Ascending aorta (tissue), 2 donors: ENCODE results near the gene DAGLA. TPM values are rescaled to one million over a fixed set of nuclear protein-coding genes. Genes with fewer than 3 reads are reported as not detected.

Experiments used
- DNase-seq, 2 donors: peaks; one replicate each; pipeline ENCODE4 v3.0.0-alpha.2; 2019; ENCODE audit warnings: low spot score in 2 of 2
- H3K27ac ChIP-seq, 2 donors: fragments of 200-600 bp; sonication (generic); one replicate each; pipeline ENCODE4 v1.5.1; 2016 to 2017; ENCODE audit warnings: mild to moderate bottlenecking in 1 of 2
- H3K27me3 ChIP-seq: fragments of 200-600 bp; sonication (generic); one replicate; pipeline ENCODE4 v1.5.1; 2017
- H3K36me3 ChIP-seq, 2 donors: fragments of 200-600 bp; sonication (generic); one replicate each; pipeline ENCODE4 v1.5.1; 2016
- H3K4me1 ChIP-seq, 2 donors: fragments of 200-600 bp; sonication (generic); one replicate each; pipeline ENCODE4 v1.5.1; 2016 to 2017; ENCODE audit warnings: mild to moderate bottlenecking in 1 of 2
- H3K4me3 ChIP-seq, 2 donors: fragments of 200-600 bp; sonication (generic); one replicate each; pipeline ENCODE4 v1.5.1; 2016 to 2017; ENCODE audit warnings: mild to moderate bottlenecking in 1 of 2
- H3K9me3 ChIP-seq, 2 donors: fragments of 200-600 bp; sonication (generic); one replicate each; pipeline ENCODE4 v1.5.1; 2016
- intact Hi-C: fragments of 100-400 bp; cut with DNase I; formaldehyde crosslinking; loops from one replicate; pipeline ENCODE4 v1.15.1; 2023
- total RNA-seq: library from RNA; depleted of rRNA; stranded (reverse); fragments of >200 nt; gene quantifications from one replicate; pipeline ENCODE4 v1.1.0, GENCODE V29; 2016
- TF ChIP-seq, protein P1 (sequence below), 3 experiments: fragments of 200-600 bp in 2 of 3; fragments of 450-650 bp in 1 of 3; sonication (generic) in 2 of 3; IDR thresholded peaks; one replicate each; pipeline ENCODE4 v1.5.1; 2016 to 2019; ENCODE audit warnings: antibody characterized with exemption in 3 of 3, mild to moderate bottlenecking in 1 of 3, moderate library complexity in 1 of 3

The DAGLA gene
- total RNA-seq, 1 donor from 2014 or later: 5.3 TPM

DNA sequence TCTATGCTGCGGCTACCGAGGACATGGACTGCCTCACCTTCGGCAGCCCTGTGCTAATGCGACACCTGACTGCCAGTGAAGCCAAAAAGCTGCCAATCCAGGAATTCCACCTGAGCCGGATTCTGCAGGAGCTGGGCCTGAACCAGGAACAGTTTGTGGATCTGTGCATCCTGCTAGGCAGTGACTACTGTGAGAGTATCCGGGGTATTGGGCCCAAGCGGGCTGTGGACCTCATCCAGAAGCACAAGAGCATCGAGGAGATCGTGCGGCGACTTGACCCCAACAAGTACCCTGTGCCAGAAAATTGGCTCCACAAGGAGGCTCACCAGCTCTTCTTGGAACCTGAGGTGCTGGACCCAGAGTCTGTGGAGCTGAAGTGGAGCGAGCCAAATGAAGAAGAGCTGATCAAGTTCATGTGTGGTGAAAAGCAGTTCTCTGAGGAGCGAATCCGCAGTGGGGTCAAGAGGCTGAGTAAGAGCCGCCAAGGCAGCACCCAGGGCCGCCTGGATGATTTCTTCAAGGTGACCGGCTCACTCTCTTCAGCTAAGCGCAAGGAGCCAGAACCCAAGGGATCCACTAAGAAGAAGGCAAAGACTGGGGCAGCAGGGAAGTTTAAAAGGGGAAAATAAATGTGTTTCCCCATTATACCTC is 115.8 kb downstream of the DAGLA start:
- TF ChIP-seq, protein P1, sequence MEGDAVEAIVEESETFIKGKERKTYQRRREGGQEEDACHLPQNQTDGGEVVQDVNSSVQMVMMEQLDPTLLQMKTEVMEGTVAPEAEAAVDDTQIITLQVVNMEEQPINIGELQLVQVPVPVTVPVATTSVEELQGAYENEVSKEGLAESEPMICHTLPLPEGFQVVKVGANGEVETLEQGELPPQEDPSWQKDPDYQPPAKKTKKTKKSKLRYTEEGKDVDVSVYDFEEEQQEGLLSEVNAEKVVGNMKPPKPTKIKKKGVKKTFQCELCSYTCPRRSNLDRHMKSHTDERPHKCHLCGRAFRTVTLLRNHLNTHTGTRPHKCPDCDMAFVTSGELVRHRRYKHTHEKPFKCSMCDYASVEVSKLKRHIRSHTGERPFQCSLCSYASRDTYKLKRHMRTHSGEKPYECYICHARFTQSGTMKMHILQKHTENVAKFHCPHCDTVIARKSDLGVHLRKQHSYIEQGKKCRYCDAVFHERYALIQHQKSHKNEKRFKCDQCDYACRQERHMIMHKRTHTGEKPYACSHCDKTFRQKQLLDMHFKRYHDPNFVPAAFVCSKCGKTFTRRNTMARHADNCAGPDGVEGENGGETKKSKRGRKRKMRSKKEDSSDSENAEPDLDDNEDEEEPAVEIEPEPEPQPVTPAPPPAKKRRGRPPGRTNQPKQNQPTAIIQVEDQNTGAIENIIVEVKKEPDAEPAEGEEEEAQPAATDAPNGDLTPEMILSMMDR (IDR thresholded peaks at IDR 0.05): no peak
- H3K4me1 ChIP-seq: peaks cover 5 to 19% of the 10 kb centered on the region in 2 donors

More for the DNA sequence above, 115.8 kb downstream of the DAGLA start:
- H3K36me3 ChIP-seq: peaks cover 0 to 6% of the 10 kb centered on the region in 2 donors
- no peak overlapping the region for H3K4me3 ChIP-seq
- H3K27ac ChIP-seq: no peak overlapping the region
- no peaks in the 10 kb centered on the region for H3K27me3 ChIP-seq
- no peaks in the 10 kb centered on the region for H3K9me3 ChIP-seq
- intact Hi-C loops: loop anchor here (2.0 to 5.0 kb wide), 6 partner anchors 56 to 516 kb away; partner anchors contain the start of gene FADS3
- DNase-seq: no peak

Other genes with a start within 250 kb of the DAGLA start
- gene LRRC10B, start 171.6 kb upstream of the DAGLA start, total RNA-seq: 0.85 TPM
- 1.8 TPM for gene SYT7, start 99.3 kb upstream of the DAGLA start, total RNA-seq
- gene MYRF, start 72.2 kb downstream of the DAGLA start, total RNA-seq: not detected
- 26.4 TPM for gene TMEM258, start 112.2 kb downstream of the DAGLA start, total RNA-seq
- gene FEN1, start 112.5 kb downstream of the DAGLA start, total RNA-seq: 1.5 TPM
- 47.1 TPM for gene FADS1, start 136.6 kb downstream of the DAGLA start, total RNA-seq
- gene FADS2, start 147.9 kb downstream of the DAGLA start, total RNA-seq: 37.6 TPM
- 191 TPM for gene FADS3, start 211.2 kb downstream of the DAGLA start, total RNA-seq
- gene RAB3IL1, start 237.2 kb downstream of the DAGLA start, total RNA-seq: 23.2 TPM